A673 (cell line): ENCODE results near the gene DCAF17.

Experiments
- EZH2 ChIP-seq: fragments of 200-600 bp; sonication (generic); IDR thresholded peaks from 2 replicates; pipeline ENCODE4 v1.6.1; 2017; ENCODE audit warnings: borderline replicate concordance, low read depth, mild to moderate bottlenecking, mixed read lengths, antibody characterized with exemption, low read length; ENCODE audit not compliant: poor library complexity, severe bottlenecking
- TF ChIP-seq, protein P1 (sequence below): fragments of 300-800, 200-600 bp; sonication (generic); conservative IDR thresholded peaks from 2 replicates; pipeline ENCODE4 v1.5.1; 2017; ENCODE audit warnings: low read depth, mild to moderate bottlenecking, antibody characterized with exemption, low read length, moderate library complexity, mixed read lengths

DNA sequence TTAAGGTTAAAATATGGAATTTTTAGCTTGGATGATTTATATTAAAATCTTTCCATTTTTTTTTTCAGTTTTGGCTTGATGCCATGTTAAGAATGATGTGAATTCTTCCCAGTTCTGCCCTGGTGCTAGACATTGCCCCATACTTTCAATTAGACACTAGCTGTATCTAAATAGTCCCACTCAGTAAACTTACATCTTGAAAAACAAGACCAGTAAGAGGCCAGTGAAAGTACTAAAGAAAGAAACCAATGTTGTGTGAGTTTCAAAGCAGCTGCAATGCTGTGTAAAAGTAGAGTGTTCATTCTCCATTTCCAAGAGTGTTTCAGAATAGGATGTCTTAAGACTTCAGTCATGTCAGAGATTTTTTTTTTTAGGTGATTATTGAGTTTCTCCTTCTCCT lies 48.3 kb downstream of the DCAF17 start:
- TF ChIP-seq EZH2 = no peak
- TF ChIP-seq, protein P1, sequence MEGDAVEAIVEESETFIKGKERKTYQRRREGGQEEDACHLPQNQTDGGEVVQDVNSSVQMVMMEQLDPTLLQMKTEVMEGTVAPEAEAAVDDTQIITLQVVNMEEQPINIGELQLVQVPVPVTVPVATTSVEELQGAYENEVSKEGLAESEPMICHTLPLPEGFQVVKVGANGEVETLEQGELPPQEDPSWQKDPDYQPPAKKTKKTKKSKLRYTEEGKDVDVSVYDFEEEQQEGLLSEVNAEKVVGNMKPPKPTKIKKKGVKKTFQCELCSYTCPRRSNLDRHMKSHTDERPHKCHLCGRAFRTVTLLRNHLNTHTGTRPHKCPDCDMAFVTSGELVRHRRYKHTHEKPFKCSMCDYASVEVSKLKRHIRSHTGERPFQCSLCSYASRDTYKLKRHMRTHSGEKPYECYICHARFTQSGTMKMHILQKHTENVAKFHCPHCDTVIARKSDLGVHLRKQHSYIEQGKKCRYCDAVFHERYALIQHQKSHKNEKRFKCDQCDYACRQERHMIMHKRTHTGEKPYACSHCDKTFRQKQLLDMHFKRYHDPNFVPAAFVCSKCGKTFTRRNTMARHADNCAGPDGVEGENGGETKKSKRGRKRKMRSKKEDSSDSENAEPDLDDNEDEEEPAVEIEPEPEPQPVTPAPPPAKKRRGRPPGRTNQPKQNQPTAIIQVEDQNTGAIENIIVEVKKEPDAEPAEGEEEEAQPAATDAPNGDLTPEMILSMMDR = no peak
